CD4-positive, alpha-beta T cell (primary cell): ENCODE data around the gene NTM. TPM values are rescaled to one million over a fixed set of nuclear protein-coding genes. Genes with fewer than 3 reads are reported as not detected.

ENCODE experiments used
- ATAC-seq: fragments of 200-7000 bp; cut with Tn5 transposase; one replicate; pipeline ENCODE4 v1.10.0; 2022; ENCODE audit warnings: mild to moderate bottlenecking; ENCODE audit not compliant: poor library complexity
- CTCF ChIA-PET: fragments of 350-600 bp; sonication (Branson Sonifier 250); formaldehyde crosslinking; loops from one replicate; lab custom pipeline; 2021; ENCODE audit warnings: antibody characterized with exemption, inconsistent platforms; lab: Charles Lee
- POLR2A ChIA-PET: fragments of 350-600 bp; sonication (Branson Sonifier 250); formaldehyde crosslinking; loops from one replicate; lab custom pipeline; 2021; ENCODE audit warnings: antibody characterized with exemption, inconsistent platforms; lab: Charles Lee
- DNase-seq, 14 experiments: peaks; one replicate each; pipeline ENCODE4 v3.0.0-alpha.2; 2013 to 2020; ENCODE audit warnings: mixed read lengths in 2 of 14
- H3K27ac ChIP-seq, 2 donors: one replicate each; pipeline versions ENCODE4 v1.5.1 to v1.7.0; 2013; ENCODE audit warnings: low read length in 2 of 2, low read depth in 1 of 2, mild to moderate bottlenecking in 1 of 2
- H3K27me3 ChIP-seq, 2 experiments: 1 replicate in 1 of 2; 2 replicates in 1 of 2; pipeline versions ENCODE4 v1.6.1 to v1.7.0; 2013; ENCODE audit warnings: low read length in 2 of 2, control low read depth in 1 of 2, mild to moderate bottlenecking in 1 of 2, moderate library complexity in 1 of 2; ENCODE audit not compliant: insufficient read depth in 2 of 2, control insufficient read depth in 1 of 2
- H3K36me3 ChIP-seq: one replicate; pipeline ENCODE4 v1.6.1; 2013; ENCODE audit warnings: low read length, control low read depth; ENCODE audit not compliant: insufficient read depth
- H3K4me1 ChIP-seq: one replicate; pipeline ENCODE4 v1.6.1; 2013; ENCODE audit warnings: low read length, control low read depth; ENCODE audit not compliant: insufficient read depth
- H3K4me3 ChIP-seq: one replicate; pipeline ENCODE4 v1.5.1; 2013; ENCODE audit warnings: mild to moderate bottlenecking, low read length, moderate library complexity
- H3K9me3 ChIP-seq, 2 experiments: 1 replicate in 1 of 2; 2 replicates in 1 of 2; pipeline versions ENCODE4 v1.6.1 to v1.7.0; 2013; ENCODE audit warnings: low read length in 2 of 2, mild to moderate bottlenecking in 2 of 2, control low read depth in 1 of 2, moderate library complexity in 1 of 2; ENCODE audit not compliant: control insufficient read depth in 1 of 2, insufficient read depth in 1 of 2
- H3K27ac Mint-ChIP-seq: one replicate; pipeline ENCODE4 v1.8.0; 2020; ENCODE audit warnings: mixed read lengths
- H3K27me3 Mint-ChIP-seq: one replicate; pipeline ENCODE4 v1.8.0; 2021; ENCODE audit warnings: mixed read lengths
- H3K36me3 Mint-ChIP-seq: one replicate; pipeline ENCODE4 v1.8.0; 2021; ENCODE audit warnings: low read depth, mixed read lengths
- H3K4me1 Mint-ChIP-seq: one replicate; pipeline ENCODE4 v1.8.0; 2021; ENCODE audit warnings: low read depth, mixed read lengths
- H3K4me3 Mint-ChIP-seq: one replicate; pipeline ENCODE4 v1.8.0; 2020; ENCODE audit warnings: mild to moderate bottlenecking, mixed read lengths
- H3K9me3 Mint-ChIP-seq: one replicate; pipeline ENCODE4 v1.8.0; 2020; ENCODE audit warnings: mixed read lengths
- CTCF ChIP-seq: fragments of 200-600 bp; IDR thresholded peaks from one replicate; pipeline ENCODE4 v1.8.0; 2022; ENCODE audit warnings: antibody characterized with exemption, mild to moderate bottlenecking
- intact Hi-C, 2 experiments: fragments of 100-400 bp; cut with DNase I in 1 of 2; cut with micrococcal nuclease in 1 of 2; formaldehyde crosslinking; loops; one replicate each; pipeline versions ENCODE4 v1.15.1 to v1.9.0; 2023 to 2025; cut with DNase I, micrococcal nuclease
- total RNA-seq, 174 experiments: library from RNA in 2 of 174; stranded (reverse) in 2 of 174; gene quantifications; one replicate each; pipeline ENCODE4 v1.2.3 and lab custom pipeline; 2021 to 2026

Gene NTM
- total RNA-seq, 2 experiments from 2014 or later: not detected

DNA sequence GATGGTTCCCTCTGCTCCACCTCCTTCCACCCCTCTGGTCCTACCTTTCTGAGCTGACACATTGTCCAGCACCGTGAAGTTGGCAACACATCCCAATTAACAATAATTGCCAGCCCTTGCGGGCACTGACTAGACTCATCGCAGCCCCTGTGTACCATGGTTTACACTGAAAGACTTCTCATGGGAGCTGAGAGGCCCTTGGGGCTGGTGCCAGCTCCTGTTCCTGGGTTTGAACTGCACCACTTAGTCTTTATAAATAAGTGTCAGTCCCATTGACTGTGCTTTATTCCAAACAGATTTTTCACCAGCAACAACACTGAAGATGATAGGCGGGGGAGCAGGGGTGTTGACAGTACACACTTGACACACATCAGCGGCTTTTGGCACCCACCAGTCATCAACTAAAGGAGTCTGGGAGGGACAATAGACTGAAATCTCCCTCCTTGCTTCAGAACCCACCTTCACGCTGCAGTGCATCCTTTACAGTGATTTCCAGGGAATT, 447.3 kb downstream of the NTM start:
- CTCF ChIA-PET: no interaction called here
- Histone ChIP-seq H3K36me3 (no peaks in the 10 kb centered on the region), H3K9me3 (peaks cover 0 to 7% of the 10 kb centered on the region in 2 experiments), H3K4me3 (no peak overlapping the region), H3K27me3 (no peaks in the 10 kb centered on the region), H3K4me1 (no peaks in the 10 kb centered on the region), H3K27ac (no peak overlapping the region)
- Mint-ChIP-seq H3K4me1 (no peaks in the 10 kb centered on the region), H3K36me3 (no peaks in the 10 kb centered on the region), H3K4me3 (no peak overlapping the region), H3K9me3 (no peaks in the 10 kb centered on the region), H3K27me3 (no peaks in the 10 kb centered on the region), H3K27ac (no peak overlapping the region)
- DNase-seq (no peak), ATAC-seq (no peak)
- no peak for TF ChIP-seq CTCF
- intact Hi-C loops: no loop called here
- POLR2A ChIA-PET: no interaction called here

DNA sequence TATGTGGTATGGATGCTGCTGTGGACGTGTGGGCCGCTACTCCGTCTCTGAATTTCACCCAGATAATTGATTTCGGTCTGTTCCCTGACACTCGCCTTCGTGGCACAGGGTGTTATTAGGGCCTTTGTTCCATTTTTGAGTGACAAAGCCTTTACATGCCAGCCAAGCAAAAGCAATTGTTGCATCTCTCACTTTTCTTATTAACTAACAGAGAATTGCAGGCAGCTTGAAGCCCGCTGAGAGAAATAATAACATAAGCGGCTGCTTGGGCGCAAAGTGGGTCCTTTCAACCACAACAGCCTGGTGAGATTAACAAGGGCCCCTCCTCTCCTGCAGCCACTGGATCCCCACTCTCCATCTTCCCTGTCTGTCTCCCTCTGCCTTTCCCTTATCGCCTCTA, 449.4 kb downstream of the NTM start:
- POLR2A ChIA-PET: no interaction called here
- CTCF ChIA-PET: no interaction called here

DNA sequence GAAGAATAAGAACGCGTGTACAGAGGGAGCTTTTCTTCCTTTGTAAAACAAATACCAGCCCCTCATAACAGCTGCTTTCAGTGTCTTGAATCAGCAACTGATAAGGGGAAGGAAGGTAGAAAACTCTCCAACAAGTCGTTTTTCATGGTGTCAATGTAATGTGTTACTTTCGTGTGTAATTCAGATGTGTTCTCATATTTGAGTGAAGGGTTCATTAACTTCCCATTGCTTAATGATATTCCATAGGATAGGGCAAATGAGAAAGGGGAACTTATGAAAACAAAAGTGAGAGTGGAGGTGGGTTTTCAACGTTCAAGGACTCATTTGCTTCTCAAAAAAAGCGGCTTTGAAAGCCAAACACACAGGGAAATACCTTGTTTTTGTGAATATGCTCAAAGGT, 452.1 kb downstream of the NTM start:
- Mint-ChIP-seq H3K27me3 (no peaks in the 10 kb centered on the region), H3K9me3 (no peaks in the 10 kb centered on the region), H3K4me1 (no peaks in the 10 kb centered on the region), H3K27ac (no peak overlapping the region), H3K4me3 (no peak overlapping the region), H3K36me3 (no peaks in the 10 kb centered on the region)
- Histone ChIP-seq H3K36me3 (no peaks in the 10 kb centered on the region), H3K27ac (no peak overlapping the region), H3K27me3 (no peaks in the 10 kb centered on the region), H3K4me3 (no peak overlapping the region), H3K4me1 (no peaks in the 10 kb centered on the region), H3K9me3 (no peaks in the 10 kb centered on the region)
- no peak for ATAC-seq
- POLR2A ChIA-PET: no interaction called here
- CTCF ChIA-PET: no interaction called here
- no peak for DNase-seq
- intact Hi-C loops: no loop called here
- TF ChIP-seq CTCF: no peak

More for the DNA sequence above, 449.4 kb downstream of the NTM start:
- Mint-ChIP-seq H3K36me3 (no peaks in the 10 kb centered on the region), H3K4me1 (no peaks in the 10 kb centered on the region), H3K9me3 (no peaks in the 10 kb centered on the region), H3K27me3 (no peaks in the 10 kb centered on the region), H3K27ac (no peak overlapping the region), H3K4me3 (no peak overlapping the region)
- ATAC-seq (no peak), DNase-seq (no peak)
- intact Hi-C loops: no loop called here
- no peaks in the 10 kb centered on the region for H3K27me3 ChIP-seq
- no peak overlapping the region for H3K27ac ChIP-seq
- H3K4me3 ChIP-seq: no peak overlapping the region
- no peak for TF ChIP-seq CTCF
- H3K9me3 ChIP-seq: peaks cover 0 to 7% of the 10 kb centered on the region in 2 experiments
- H3K4me1 ChIP-seq: no peaks in the 10 kb centered on the region
- H3K36me3 ChIP-seq: no peaks in the 10 kb centered on the region
